GM21367 (cell line): ENCODE results near the gene ETHE1.
"Not testable (repeated sequence)": the region's sequence is repeated elsewhere in the genome, so short reads cannot be mapped to it uniquely, and the experiment has no call there.

Experiments used
- ATAC-seq: cut with Tn5 transposase; IDR thresholded peaks from one replicate; pipeline ENCODE4 v1.9.1; 2021; ENCODE audit not compliant: unreplicated experiment

Gene ETHE1

GRCh38 chr19:43525836-43526771 is 897 bp downstream of the ETHE1 start:
- no peak for ATAC-seq

DNA sequence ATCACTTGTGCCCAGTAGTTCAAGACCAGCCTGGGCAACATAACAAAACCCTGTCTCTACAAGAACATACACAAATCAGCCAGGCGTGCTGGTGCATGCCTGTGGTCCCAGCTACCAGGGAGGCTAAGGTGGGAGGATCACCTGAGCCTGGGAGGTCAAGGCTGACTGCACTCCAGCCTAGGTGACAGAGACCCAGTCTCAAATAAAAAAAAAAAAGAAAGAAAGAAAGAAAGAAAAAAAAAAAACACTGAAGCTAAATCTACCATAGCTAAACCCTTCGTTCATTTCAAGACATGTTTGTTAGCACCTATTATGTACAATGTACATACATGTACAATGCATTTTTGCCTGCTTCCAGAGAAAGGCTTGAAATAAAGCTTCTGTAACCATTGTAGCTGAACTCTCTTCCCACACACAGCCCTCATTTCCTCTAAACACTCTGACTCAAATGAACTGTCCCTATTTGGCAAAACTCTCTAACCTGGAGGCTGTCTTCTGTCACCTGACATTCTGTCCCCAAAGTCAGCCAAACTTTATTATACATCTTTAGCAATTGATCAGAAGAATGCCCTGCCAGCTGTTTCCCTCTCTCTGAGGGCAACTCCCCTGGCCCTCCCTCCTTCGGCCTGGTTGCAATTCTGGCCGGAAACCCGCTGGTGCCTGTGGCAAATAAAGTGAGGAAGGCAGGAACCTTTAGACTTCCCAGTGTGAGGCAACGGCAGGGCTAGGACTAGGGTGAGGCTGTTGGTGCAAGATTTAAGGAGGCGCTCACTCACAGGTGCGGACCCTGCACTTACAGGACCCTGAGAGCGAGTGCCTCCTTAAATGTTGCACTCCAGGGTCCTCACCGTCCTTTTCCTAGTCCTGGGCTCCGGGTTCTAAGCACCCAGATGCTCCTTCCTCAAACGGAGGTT is 1.8 kb downstream of the ETHE1 start:
- ATAC-seq: peak; percentile 45

DNA sequence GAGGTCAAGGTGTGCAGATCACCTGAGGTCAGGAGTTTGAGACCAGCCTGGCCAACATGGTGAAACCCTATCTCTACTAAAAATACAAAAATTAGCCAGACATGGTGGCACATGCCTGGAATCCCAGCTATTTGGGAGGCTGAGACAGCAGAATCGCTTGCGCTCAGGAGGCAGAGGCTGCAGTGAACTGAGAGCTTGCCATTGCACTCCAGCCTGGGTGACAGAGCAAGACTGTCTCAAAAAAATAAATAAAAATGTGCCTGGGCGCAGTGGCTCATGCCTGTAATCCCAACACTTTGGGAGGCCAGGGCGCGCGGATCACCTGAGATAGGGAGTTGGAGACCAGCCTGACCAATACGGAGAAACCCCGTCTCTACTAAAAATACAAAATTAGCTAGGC is 3.3 kb downstream of the ETHE1 start:
- not testable (repeated sequence) for ATAC-seq

DNA sequence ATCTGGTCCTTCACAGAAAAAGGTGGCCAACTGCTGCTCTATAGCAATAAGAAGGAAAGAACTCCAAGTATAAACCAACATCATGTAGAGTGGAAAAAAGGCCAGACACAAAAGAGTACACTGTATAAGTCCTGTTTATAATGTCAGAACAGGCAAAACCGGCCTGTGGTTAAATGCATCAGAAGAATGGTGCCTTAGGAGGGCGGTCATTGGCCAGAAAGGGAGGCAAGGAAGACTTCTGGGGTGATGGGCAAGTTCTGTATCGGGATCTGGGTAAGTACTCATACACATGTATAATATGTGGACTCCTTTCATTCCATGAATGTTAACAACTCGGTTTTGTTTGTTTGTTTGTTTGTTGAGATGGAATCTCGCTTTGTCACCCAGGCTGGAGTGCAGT is 4.1 kb downstream of the ETHE1 start:
- ATAC-seq: no peak

- no peak for ATAC-seq
Measured at GRCh38 chr19:43519436-43520088, 7.4 kb downstream of the ETHE1 start.

- no peak for ATAC-seq
Measured at GRCh38 chr19:43518051-43518450, 8.9 kb downstream of the ETHE1 start.

DNA sequence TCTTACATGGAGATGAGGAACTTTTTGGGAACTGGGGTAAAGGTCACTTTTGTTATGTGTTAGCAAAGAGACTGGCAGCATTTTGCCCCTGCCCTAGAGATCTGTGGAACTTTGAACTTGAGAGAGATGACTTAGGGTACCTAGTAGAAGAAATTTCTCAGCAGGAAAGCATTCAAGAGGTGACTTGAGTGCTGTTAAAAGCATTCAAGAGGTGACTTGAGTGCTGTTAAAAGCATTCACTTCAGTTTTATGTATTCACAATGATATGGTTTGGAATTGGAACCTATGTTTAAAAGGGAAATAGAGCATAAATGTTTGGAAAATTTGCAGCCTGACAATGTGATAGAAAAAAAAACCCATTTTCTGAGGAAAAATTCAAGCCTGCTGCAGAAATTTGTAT is 14.6 kb downstream of the ETHE1 start:
- not testable (repeated sequence) for ATAC-seq

- no peak for ATAC-seq
Measured at GRCh38 chr19:43511324-43511723, 15.7 kb downstream of the ETHE1 start.

GRCh38 chr19:43510713-43511112 is 16.3 kb downstream of the ETHE1 start:
- no peak for ATAC-seq

DNA sequence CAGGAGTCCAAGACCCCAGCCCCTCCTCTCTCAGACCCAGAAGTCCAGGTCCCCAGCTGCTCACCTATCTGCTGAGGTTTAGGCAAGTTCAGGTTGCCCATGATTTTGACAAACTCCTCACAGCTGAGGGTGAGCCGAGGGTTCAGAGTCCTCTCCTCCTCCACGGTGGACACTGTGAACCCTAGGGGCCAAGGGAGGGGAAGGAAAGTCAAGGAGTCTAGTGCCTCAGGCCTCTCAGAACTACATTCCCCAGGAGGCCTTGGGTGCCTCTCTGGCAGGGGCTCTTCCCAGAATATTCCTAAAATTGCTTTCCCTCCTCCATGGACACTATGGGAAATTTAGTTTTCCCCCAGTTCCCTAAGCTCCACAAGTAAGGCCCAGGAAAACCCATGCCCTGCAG is 19.1 kb downstream of the ETHE1 start:
- ATAC-seq: no peak

GRCh38 chr19:43506629-43507028 is 20.4 kb downstream of the ETHE1 start:
- ATAC-seq: no peak

DNA sequence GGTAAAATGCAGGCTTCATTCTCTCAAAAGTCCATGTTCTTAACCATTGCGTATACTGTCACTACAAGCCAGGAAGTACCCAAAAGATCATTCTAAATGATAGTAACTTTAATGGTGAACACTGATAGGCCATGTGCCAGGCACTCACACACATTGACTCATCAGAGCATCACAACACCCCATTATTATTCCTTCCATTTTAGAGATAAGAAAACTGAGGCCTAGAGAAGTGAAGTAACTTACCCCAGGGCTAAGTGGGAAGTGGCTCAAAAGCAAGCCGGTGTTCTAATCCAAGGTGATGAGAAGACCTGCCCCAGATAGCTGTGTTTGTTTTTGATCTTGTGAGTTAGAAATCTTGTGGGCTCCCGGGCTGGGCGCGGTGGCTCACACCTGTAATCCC is 21.1 kb downstream of the ETHE1 start:
- ATAC-seq: no peak

GRCh38 chr19:43505186-43505456 is 21.9 kb downstream of the ETHE1 start:
- no peak for ATAC-seq

- ATAC-seq: no peak
Measured at GRCh38 chr19:43504426-43505185, 22.4 kb downstream of the ETHE1 start, which contains the start of gene PHLDB3. Gene PHLDB3, minus strand, starts transcription at chr19:43504746. Its CDS starts 628 bp downstream, at chr19:43504118.

DNA sequence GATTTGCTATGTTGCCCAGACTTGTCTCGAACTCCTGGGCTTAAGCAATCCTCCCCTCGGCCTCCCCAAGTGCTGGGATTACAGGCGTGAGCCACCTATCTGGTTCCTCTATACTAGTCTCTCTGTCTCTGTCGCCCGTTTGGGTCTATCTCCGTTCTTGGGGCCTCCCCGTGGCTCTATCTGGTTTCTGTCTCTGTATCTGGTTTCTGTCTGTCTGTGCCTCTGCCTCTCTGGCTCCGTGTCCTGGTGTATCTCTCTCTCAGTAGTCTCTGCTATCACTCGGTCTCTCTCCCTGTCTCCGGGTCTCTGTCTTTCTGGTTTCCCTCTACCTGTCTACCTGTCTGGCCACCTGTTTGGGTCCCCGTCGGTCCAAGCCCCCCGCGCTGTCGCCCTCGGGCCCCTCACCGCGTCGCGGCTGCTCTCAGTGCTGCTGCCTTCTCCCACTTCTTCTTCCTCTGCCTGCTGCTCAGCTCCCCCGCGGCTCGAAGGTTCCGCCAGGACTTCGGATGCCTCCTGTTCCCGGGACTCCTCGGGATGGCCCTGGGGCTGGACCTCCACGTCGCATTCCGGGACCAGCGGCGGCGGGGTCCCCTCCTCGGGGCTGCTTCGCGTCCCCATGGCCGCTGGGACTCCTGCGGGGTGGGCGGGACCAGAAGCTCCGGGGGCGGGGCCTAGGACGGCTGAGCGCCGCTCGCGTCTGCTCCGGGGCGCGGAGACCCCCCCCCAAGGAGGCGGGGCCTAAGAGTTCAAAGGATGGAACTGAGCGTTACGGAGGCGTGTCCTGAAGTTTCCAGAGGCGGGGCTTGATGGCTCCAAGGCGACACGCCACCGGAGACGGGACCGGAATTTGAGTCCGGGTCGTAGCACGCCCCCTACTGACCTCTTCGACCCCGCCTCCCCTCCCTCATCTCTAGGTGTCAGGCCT is 23.2 kb downstream of the ETHE1 start:
- peak; percentile 79 for ATAC-seq

GRCh38 chr19:43502419-43502976 is 24.5 kb downstream of the ETHE1 start:
- ATAC-seq: no peak

- no peak for ATAC-seq
Measured at GRCh38 chr19:43501661-43502418, 25.2 kb downstream of the ETHE1 start.

DNA sequence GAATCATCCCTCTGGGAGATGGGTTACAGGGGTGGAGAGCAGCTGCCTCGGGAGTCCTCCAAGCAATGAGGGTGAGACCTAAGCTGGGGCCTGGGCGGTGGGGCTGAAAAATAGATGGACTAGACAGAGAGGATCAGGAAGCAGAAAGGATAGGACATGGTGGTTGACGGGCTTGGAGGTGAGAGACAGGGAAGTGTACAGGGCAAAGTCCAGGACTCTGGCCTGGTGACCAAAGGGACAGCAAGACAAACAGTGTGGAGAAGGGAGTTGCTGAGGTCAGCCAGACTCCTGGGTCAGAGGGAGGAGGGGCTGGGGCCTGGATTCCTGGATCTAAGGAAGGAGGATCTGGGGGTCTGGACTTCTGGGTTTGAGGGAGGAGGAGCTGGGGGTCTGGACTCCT is 28.0 kb downstream of the ETHE1 start:
- no peak for ATAC-seq
